Measurements from ENCODE around the gene ZFP57.

ZFP57 gene

DNA sequence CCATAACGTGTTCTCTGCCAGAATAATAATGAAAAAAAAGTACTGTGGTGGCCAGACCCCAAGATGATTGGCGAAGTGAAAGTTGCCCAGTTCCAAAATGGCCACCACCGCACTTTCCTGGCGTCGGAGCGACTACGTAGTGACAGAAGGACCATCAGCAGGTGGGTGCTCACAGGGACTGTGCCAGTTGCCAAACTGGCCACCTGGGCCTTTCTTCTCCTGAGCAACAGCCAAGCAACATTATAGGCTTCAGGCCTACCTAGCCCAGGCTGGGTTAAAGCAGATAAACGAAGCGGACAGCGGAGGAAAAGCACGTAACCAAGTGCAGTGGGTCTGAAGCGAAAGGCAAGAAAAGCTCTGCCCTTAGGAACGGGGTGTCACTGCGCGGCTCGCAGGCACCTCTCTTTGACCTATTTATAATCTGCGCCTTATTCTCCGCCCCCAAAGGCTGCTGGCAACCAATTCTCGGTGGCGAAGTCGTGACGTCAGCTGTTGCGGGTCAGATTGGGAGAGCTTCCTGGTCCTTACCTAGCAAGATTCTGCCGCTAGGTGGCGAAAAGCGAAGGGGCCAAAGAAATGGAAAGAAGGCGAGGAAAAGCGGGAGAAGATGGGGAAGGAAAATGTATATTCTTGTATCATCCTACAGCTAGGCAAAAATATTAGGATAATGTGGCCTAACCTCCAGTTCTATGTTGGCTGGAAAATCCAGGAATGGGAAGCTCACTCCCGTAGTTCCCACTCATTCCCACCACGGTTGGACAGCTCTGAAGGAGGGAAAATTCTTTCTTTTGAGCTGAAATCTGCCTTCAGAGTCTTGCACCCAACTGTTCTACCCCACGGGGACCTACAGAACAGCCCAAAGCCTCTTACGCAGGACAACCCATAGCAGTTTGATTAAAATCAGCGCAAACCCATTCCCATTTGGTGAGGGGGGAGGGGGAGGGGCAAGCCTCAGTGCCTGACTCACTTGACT, 31.0 kb downstream of the ZFP57 start:
- peaks cover 12% of the 10 kb centered on the region for H3K4me1 ChIP-seq (ENCODE audit: control insufficient read depth, insufficient read depth, low read length)
- peak overlapping the region; percentile 38 for H3K9ac ChIP-seq (ENCODE audit: low read depth, low read length)
- H3K9me3 ChIP-seq (ENCODE audit: control insufficient read depth, insufficient read depth, low read length) = no peaks in the 10 kb centered on the region

DNA sequence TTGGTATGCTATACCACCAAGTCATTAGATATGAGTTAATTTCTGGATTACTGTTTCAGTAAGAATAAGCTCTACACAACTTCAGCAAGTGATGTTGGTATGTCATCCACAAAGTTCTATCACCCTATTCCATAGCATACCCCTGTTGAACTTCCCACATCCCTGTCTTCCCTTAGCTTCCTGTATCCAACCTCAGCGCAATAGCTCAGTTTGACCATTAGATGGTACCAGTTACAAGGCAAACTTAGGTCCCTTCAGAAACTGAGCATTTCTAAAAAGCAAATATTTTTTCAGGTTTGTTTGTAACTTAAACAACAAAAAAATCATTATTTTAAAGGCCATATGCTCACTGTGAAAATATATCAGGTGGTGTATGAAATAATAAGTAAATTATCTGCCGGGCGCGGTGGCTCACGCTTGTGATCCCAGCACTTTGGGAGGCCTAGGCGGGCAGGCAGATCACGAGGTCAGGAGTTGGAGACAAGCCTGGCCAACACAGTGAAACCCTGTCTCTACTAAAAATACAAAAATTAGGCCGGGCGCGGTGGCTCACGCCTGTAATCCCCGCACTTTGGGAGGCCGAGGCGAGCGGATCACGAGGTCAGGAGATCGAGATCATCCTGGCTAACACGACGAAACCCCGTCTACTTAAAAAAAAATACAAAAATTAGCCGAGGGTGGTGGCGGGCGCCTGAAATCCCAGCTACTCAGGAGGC, 32.9 kb downstream of the ZFP57 start:
- H3K9me3 ChIP-seq (ENCODE audit: control insufficient read depth, insufficient read depth, low read length) = no peaks in the 10 kb centered on the region
- H3K36me3 ChIP-seq (ENCODE audit: control insufficient read depth, insufficient read depth, low read length) = no peaks in the 10 kb centered on the region
- peaks cover 12% of the 10 kb centered on the region for H3K4me1 ChIP-seq (ENCODE audit: control insufficient read depth, insufficient read depth, low read length)
- no peaks in the 10 kb centered on the region for H3K27me3 ChIP-seq (ENCODE audit: control insufficient read depth, insufficient read depth, low read length)
- no peak overlapping the region for H3K4me3 ChIP-seq (ENCODE audit: low read depth, low read length)
- H3K9ac ChIP-seq (ENCODE audit: low read depth, low read length) = no peak overlapping the region

More for the DNA sequence above, 31.0 kb downstream of the ZFP57 start:
- H3K4me3 ChIP-seq (ENCODE audit: low read depth, low read length) = peak overlapping the region; percentile 73
- H3K36me3 ChIP-seq (ENCODE audit: control insufficient read depth, insufficient read depth, low read length) = no peaks in the 10 kb centered on the region
- H3K27me3 ChIP-seq (ENCODE audit: control insufficient read depth, insufficient read depth, low read length) = no peaks in the 10 kb centered on the region

DNA sequence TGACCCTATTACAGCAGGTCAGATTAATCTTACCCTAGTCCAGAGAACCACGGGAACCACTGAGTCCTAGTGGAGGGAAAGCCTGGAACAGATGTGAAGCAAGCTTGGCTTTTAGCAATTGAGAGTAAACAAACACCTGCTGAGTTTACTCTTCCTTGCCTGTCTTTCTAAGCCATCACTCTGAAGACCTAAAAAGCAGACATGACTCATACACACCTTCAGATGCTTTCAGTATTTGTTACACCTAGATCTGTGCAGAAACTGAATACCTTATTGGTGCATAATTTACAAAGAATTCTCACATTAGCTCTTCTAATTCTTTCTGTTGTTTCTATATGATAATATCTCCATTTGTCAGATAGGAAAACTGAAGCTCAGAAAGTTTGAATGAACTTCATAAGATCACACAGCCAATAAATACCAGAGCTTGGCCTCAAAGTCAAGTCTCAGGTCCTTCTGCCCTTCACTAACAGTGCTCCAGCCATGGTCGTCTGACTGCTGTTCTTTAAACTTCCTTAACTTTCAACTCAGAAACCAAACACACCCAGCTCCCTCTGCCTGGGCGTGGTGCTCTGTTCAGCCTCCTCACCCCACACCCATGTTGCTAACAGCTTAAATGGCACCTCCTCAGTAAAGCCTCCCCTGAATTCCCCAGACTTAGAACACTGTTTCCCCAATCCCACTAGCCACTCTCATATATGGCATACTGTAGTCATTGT, 39.4 kb downstream of the ZFP57 start:
- H3K9me3 ChIP-seq (ENCODE audit: control insufficient read depth, insufficient read depth, low read length) = no peaks in the 10 kb centered on the region

DNA sequence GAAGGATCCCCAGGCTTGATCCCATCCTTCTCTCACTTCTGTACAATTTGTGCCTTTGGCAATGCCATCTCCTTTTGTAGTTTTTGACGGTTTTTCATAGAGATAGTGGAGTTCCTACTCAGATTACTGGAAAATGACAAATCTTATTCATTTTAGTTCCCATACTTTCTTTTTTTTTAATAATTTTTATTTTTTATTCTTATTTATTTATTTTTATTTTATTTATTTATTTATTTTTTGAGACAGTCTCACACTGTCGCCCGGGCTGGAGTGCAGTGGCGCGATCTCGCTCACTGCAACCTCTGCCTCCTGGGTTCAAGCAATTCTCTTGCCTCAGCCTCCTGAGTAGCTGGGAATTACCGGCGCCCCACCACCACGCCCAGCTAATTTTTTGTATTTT, 43.7 kb downstream of the ZFP57 start:
- Histone ChIP-seq H3K4me1 (ENCODE audit: control insufficient read depth, insufficient read depth, low read length) (peaks cover 13% of the 10 kb centered on the region), H3K27me3 (ENCODE audit: control insufficient read depth, insufficient read depth, low read length) (no peaks in the 10 kb centered on the region), H3K36me3 (ENCODE audit: control insufficient read depth, insufficient read depth, low read length) (no peaks in the 10 kb centered on the region), H3K9ac (ENCODE audit: low read depth, low read length) (no peak overlapping the region), H3K9me3 (ENCODE audit: control insufficient read depth, insufficient read depth, low read length) (no peaks in the 10 kb centered on the region), H3K4me3 (ENCODE audit: low read depth, low read length) (no peak overlapping the region)

More for the DNA sequence above, 39.4 kb downstream of the ZFP57 start:
- H3K27me3 ChIP-seq (ENCODE audit: control insufficient read depth, insufficient read depth, low read length) = no peaks in the 10 kb centered on the region
- peaks cover 13% of the 10 kb centered on the region for H3K4me1 ChIP-seq (ENCODE audit: control insufficient read depth, insufficient read depth, low read length)
- no peaks in the 10 kb centered on the region for H3K36me3 ChIP-seq (ENCODE audit: control insufficient read depth, insufficient read depth, low read length)
- H3K9ac ChIP-seq (ENCODE audit: low read depth, low read length) = no peak overlapping the region
- H3K4me3 ChIP-seq (ENCODE audit: low read depth, low read length) = no peak overlapping the region

DNA sequence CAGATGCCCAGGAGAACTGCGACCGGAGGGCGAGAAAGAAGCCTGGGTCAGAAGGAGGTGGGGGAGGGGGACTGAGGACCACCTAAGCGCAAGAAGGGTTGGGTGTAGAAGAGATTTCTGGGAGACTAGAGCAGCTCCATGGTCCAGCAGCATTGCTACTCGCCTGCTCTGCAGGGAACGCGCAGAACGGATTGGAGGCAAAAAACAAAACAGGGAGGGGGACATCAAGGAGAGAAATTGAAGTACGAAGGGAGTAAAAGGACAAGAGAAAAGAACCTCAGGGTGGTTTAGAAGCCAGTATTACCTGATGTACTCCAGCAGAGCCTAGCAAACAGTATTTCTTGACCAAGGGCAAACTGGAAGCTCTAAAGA, 47.4 kb downstream of the ZFP57 start:
- Histone ChIP-seq H3K4me1 (ENCODE audit: control insufficient read depth, insufficient read depth, low read length) (no peaks in the 10 kb centered on the region), H3K36me3 (ENCODE audit: control insufficient read depth, insufficient read depth, low read length) (no peaks in the 10 kb centered on the region), H3K27me3 (ENCODE audit: control insufficient read depth, insufficient read depth, low read length) (no peaks in the 10 kb centered on the region), H3K9me3 (ENCODE audit: control insufficient read depth, insufficient read depth, low read length) (no peaks in the 10 kb centered on the region), H3K4me3 (ENCODE audit: low read depth, low read length) (peak overlapping the region; percentile 77), H3K9ac (ENCODE audit: low read depth, low read length) (peak overlapping the region; percentile 82)

- Histone ChIP-seq H3K36me3 (ENCODE audit: control insufficient read depth, insufficient read depth, low read length) (no peaks in the 10 kb centered on the region), H3K9ac (ENCODE audit: low read depth, low read length) (peak within 1 kb of the TSS; percentile 82), H3K4me3 (ENCODE audit: low read depth, low read length) (peak within 1 kb of the TSS; percentile 97), H3K4me1 (ENCODE audit: control insufficient read depth, insufficient read depth, low read length) (no peaks in the 10 kb centered on the region), H3K9me3 (ENCODE audit: control insufficient read depth, insufficient read depth, low read length) (no peaks in the 10 kb centered on the region), H3K27me3 (ENCODE audit: control insufficient read depth, insufficient read depth, low read length) (no peaks in the 10 kb centered on the region)
Measured at GRCh38 chr6:29632789-29633533, 48.0 kb downstream of the ZFP57 start, which contains the start of gene GABBR1. Gene GABBR1 (minus strand): TSS chr6:29633183. CDS start chr6:29632385, 798 bp downstream.

- H3K9ac ChIP-seq (ENCODE audit: low read depth, low read length) = no peak overlapping the region
Measured at GRCh38 chr6:29631860-29632731, 48.9 kb downstream of the ZFP57 start.

GRCh38 chr6:29631209-29631810, 49.6 kb downstream of the ZFP57 start:
- no peak overlapping the region for H3K9ac ChIP-seq (ENCODE audit: low read depth, low read length)
- peak overlapping the region; percentile 97 for H3K4me3 ChIP-seq (ENCODE audit: low read depth, low read length)

More at GRCh38 chr6:29631860-29632731, 48.9 kb downstream of the ZFP57 start:
- Histone ChIP-seq H3K36me3 (ENCODE audit: control insufficient read depth, insufficient read depth, low read length) (no peaks in the 10 kb centered on the region), H3K4me1 (ENCODE audit: control insufficient read depth, insufficient read depth, low read length) (no peaks in the 10 kb centered on the region), H3K4me3 (ENCODE audit: low read depth, low read length) (peak overlapping the region; percentile 97), H3K27me3 (ENCODE audit: control insufficient read depth, insufficient read depth, low read length) (no peaks in the 10 kb centered on the region), H3K9me3 (ENCODE audit: control insufficient read depth, insufficient read depth, low read length) (no peaks in the 10 kb centered on the region)

DNA sequence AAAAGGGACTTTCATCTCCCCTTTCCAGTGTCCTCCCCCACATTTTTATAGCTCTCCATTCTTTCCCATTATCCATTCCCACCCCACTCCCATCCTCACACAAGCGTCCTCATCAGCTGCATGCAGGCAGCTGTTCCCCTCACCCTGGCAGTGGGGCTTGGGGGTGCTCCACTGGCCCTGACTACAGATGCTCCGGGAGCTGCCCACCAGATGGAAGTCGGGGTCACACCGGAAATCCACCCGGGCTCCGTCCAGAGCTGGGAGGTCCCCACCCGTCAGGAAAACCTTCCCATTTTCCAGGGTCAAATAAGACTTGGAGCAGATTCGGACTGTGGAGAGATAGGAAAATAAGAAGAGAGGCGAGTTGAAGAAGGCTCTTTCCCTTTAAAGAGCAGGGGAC, 50.6 kb downstream of the ZFP57 start:
- Histone ChIP-seq H3K9me3 (ENCODE audit: control insufficient read depth, insufficient read depth, low read length) (no peaks in the 10 kb centered on the region), H3K36me3 (ENCODE audit: control insufficient read depth, insufficient read depth, low read length) (no peaks in the 10 kb centered on the region), H3K4me3 (ENCODE audit: low read depth, low read length) (peak overlapping the region; percentile 97), H3K4me1 (ENCODE audit: control insufficient read depth, insufficient read depth, low read length) (peaks cover 16% of the 10 kb centered on the region), H3K27me3 (ENCODE audit: control insufficient read depth, insufficient read depth, low read length) (no peaks in the 10 kb centered on the region), H3K9ac (ENCODE audit: low read depth, low read length) (no peak overlapping the region)

More at GRCh38 chr6:29631209-29631810, 49.6 kb downstream of the ZFP57 start:
- Histone ChIP-seq H3K4me1 (ENCODE audit: control insufficient read depth, insufficient read depth, low read length) (peaks cover 6% of the 10 kb centered on the region), H3K27me3 (ENCODE audit: control insufficient read depth, insufficient read depth, low read length) (no peaks in the 10 kb centered on the region), H3K36me3 (ENCODE audit: control insufficient read depth, insufficient read depth, low read length) (no peaks in the 10 kb centered on the region), H3K9me3 (ENCODE audit: control insufficient read depth, insufficient read depth, low read length) (no peaks in the 10 kb centered on the region)

GRCh38 chr6:29629571-29629970, 51.4 kb downstream of the ZFP57 start:
- Histone ChIP-seq H3K27me3 (ENCODE audit: control insufficient read depth, insufficient read depth, low read length) (no peaks in the 10 kb centered on the region), H3K9me3 (ENCODE audit: control insufficient read depth, insufficient read depth, low read length) (no peaks in the 10 kb centered on the region), H3K4me3 (ENCODE audit: low read depth, low read length) (peak overlapping the region; percentile 97), H3K4me1 (ENCODE audit: control insufficient read depth, insufficient read depth, low read length) (peaks cover 23% of the 10 kb centered on the region), H3K9ac (ENCODE audit: low read depth, low read length) (no peak overlapping the region), H3K36me3 (ENCODE audit: control insufficient read depth, insufficient read depth, low read length) (no peaks in the 10 kb centered on the region)
